NT2/D1 (cell line): ENCODE measurements around the gene TGFBRAP1.

Experiments used
- YY1 ChIP-seq: IDR thresholded peaks from 2 replicates; pipeline ENCODE4 v1.6.1; 2011; ENCODE audit not compliant: insufficient read length, insufficient read depth
- ZNF274 ChIP-seq: IDR thresholded peaks from 2 replicates; pipeline ENCODE4 v1.6.1; 2011; ENCODE audit warnings: mild to moderate bottlenecking, low read depth, low read length

DNA sequence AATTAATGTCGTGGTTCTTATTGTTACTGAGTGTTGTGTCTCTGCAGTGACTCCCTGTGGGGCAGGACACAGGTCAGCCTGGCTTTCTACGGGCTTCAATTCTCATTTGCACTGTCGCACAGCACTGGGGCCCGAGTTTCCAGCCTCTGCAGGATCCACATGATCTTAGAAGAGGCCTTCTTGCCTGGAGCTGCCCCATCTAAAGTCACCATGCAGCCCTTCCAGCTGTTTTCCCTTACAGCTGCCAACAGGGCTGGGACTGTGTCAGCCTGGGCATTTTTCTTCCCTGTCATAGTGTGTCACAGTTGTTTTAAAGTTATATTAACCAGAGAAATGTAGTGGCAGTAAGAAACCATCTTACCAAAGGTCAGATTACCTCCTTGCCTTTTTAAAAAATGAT is 42.3 kb upstream of the TGFBRAP1 start:
- TF ChIP-seq ZNF274 (no peak), YY1 (no peak)
